Endometrium (tissue), 2 donors: Measurements from ENCODE around the gene MCHR1.
A peak's percentile ranks its signal among the peaks of the same experiment; 100 is the strongest.
"Not testable (repeated sequence)": the region's sequence is repeated elsewhere in the genome, so short reads cannot be mapped to it uniquely, and the experiment has no call there.

Source experiments
- FAIRE-seq: peaks from 2 replicates; lab custom pipeline; 2012; peaks lifted over from hg19 to GRCh38; lab: Jason Lieb, UNC
- donor health status: control.
- donor health status: control.

The MCHR1 gene, protein sequence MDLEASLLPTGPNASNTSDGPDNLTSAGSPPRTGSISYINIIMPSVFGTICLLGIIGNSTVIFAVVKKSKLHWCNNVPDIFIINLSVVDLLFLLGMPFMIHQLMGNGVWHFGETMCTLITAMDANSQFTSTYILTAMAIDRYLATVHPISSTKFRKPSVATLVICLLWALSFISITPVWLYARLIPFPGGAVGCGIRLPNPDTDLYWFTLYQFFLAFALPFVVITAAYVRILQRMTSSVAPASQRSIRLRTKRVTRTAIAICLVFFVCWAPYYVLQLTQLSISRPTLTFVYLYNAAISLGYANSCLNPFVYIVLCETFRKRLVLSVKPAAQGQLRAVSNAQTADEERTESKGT

DNA sequence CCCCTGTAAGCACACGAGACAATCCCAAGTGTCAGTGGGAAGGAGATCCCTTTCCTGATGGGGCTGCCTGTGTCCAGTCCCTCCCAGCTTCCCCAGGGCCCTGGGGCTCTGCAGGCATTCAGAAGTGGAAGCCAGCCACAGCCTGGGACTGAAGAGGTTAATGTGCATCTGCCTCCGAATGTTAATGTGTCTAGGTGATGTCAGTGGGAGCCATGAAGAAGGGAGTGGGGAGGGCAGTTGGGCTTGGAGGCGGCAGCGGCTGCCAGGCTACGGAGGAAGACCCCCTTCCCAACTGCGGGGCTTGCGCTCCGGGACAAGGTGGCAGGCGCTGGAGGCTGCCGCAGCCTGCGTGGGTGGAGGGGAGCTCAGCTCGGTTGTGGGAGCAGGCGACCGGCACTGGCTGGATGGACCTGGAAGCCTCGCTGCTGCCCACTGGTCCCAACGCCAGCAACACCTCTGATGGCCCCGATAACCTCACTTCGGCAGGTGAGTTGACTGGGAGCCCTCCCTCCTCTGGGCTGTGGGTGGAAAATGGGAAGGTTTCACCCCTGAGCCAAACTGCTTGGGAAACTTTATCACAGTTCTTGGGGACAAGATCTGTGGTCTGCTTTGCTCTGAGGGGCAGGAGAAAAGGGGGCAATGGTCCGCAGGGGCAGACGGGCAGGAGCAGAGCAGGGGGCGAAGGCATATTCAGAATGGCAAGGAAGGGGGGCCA lies at the start of gene MCHR1:
MCHR1 (plus strand) TSS at position 236 of the 715 bp plus-strand sequence; CDS start at position 405, 169 bp downstream.
- no peak for FAIRE-seq

DNA sequence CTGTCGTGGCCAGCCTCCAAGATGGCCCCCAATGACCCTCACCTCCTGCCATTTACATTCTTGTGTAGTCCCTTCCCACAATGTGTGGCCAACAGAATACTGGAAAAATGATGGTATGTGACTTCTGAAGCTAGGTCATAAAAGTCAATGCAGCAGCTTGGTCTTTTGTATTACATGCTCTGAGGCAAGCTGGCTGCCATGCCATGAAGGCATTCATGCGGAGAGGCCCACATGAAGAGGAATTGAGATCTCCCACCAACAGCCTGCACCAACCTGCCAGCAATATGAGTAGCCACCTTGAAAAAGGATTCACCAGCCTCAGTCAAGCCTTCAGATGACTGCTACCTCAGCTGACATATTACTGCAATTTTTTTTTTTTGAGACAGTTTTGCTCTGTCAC lies 47.4 kb upstream of the MCHR1 start:
- FAIRE-seq = no peak

DNA sequence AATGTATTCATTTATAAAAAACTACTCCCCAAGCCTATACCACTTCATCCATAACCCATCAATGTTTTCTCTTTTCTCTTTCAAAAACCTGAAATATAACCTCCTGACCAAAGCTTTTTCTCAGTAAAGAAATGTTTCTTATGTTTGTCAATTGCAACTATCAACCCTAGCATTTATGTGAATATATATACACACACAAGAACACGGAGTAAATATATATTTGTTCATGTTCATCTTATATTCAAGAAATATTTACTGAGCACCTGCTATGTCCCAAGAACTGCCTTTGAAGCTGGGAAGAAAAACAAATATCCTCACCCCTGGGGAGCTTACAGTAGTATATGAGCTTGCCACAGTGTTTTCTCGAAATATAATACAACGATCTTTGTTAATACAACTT lies 46.2 kb upstream of the MCHR1 start:
- FAIRE-seq = no peak

DNA sequence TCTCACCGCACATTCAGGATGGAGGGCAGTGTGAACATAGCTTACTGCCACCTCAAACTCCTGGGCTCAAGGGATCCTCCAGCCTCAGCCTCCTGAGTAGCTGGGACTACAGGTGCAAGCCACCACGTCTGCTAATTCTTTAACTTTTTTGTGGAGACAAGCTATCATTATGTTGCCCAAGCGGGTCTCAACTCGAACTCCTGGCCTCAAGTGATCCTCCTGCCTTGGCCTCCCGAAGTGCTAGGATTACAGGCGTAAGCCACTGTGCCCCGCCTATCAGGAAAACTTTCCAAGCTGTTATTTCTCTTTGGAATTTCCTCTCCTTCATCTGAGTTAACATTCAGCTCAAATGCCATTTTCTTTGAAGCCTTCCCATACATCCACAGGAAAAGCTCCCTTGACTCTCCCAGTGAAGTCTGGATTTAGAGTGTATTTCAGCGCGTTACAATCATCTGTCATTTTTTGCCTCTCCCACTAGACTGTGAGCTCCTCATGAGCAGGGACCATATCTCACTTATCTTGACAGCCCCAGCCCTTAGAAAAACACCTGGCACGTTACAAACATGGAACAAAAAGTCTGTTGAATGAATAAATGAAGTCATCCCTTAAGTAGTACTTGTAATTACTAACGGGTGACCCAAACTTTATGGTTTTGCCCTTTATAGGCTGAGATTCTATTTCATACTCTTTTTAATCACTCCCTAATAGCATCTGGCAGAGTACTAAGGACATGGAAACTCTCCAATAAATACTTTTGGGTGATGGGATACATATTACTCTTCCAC lies 45.0 kb upstream of the MCHR1 start:
- FAIRE-seq = no peak

DNA sequence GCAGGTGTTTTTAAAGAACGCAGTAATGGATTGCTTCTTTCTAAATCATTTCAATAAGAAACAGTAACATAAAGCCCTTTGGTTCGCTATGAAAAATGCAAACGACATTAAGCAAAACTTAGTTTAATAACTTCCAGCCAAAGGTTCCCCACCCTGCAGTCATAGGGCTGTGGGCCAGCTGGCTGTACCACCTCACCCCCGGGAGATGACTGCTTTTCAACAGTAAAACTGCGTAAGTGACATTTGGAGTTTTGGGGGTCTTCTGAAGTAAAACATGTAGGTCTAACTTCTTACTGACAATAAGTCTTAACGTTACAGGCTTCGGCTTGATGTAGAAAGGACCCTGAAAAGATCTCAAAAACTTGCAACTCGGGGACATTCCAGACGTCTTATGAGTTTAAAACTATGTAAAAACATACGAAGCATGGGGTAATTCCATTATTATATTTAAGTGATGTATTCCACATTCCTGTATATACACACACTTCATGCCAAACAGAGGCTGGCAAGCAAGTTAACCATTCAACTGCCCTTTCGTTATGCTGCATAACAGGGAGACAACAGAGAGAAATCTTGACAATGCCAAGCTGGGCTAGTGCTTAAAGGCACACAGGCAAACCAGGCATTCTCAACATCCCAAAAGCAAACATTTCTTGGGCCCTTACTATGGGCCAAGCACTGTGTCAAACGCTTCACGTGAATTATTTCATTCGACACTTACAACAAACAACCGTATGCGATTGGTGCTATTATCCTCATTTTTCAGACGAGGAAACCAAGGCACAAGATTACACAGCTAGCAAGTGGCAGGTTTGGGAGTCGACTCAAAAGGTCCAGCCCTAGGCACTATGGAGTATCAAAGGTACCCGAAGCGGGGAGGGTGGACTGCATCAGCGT lies 44.0 kb upstream of the MCHR1 start:
- no peak for FAIRE-seq

DNA sequence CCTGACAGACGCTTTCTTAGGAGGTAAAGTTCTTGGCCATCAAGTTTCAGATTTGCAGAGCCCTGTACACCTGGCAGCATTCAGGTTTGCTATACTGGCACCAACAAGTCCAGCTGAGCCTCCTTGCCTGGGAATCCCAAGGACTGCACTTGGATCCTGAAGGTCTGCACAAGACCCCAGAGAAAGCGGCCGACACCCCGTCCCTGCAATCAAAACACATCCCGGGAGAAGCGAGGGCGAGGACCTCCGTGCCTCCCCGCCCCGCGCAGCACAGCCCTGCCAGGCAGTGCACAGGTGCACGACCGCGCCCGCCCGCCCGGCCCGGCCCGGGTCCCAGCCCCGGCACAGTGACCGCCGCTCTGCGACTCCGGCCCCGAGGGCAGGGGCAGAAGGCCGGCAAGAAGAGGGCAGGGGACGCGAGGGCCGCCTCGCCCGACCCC lies 43.3 kb upstream of the MCHR1 start:
- no peak for FAIRE-seq

DNA sequence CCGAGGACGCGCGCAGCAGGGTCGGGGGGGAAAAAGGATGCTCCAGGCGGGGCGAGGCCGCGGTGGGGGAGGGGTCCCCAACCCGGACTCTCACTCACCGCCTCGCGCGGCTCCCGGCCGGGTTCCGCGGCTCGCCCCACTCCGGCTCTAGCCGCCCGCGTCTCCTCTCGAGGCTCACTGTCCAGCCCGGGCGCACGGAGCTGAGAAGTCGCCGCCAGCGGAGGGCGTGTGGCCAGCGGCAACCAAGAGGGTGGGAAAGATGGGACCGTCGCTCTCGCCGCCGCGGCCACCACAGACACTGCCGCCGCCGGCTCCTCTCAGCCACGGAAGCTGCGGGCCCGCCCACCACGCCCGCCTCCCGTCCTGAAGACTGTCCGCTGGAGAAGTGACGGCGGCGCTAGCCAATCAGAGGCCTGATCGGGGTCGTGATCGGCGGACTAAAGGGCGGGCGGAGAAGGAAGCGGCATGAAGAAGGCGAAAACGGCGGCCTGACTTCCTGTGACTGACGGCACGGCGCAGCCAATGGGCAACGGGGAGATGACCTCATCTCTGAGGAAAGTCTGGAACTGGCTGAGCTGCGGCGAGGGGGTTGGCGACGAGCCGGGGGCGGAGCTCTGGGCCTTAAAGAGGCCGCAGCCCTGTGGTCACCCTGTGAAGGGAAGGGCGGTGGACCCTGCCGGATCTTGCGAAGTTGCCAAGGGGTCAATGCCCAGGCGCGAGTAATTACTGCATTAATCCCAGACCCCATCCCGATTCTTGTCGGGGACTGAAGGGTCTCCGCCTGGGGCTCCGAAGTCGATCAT lies 42.7 kb upstream of the MCHR1 start, which contains the start of gene MRTFA:
MRTFA (minus strand) TSS at position 340 of the 803 bp plus-strand sequence.
- peak; percentile 99 for FAIRE-seq

DNA sequence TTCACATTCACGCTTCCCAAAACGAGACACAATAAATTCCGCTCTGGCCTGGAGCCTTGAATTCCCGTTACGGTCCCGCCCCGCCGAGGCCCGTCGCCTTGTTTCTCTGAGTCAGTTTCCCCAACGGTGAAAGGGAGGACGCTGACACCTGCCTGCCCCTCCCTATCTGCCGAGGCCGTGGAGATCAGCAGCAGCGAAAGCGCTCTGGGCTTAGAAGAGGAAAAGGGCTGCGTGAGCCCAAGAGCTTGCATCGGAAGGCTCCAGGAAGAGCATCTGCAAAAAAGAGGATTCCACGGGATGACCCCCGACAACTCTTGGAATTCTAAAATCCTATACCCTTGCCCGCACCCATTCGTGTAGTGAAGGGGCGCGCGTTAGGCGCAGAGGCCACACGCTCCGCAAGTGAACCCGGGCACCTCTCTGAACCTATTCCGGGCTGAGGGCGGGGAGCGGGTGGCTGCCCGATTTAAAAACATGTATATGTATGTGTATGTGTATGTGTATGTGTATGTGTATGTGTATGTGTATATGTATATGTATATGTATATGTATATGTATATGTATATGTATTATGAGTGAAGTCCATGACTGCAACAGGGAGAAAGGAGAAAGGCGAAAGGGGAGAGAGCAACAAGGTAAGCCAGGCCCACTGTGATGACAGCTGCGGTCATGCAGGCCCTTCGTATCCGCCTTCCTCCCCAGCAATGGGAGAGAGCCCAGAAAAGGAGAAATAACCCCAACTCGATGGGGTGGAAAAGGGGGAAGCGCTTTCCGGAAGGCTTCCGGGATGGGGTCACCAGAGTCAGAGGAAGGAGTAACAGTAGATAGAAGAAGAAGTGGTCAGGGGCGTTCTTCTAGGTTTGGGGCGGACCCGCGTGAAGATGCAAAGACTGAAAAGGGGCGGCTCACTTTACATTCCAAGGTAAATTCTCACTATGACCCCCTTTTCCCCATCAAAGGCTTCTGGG lies 41.8 kb upstream of the MCHR1 start:
- no peak for FAIRE-seq

DNA sequence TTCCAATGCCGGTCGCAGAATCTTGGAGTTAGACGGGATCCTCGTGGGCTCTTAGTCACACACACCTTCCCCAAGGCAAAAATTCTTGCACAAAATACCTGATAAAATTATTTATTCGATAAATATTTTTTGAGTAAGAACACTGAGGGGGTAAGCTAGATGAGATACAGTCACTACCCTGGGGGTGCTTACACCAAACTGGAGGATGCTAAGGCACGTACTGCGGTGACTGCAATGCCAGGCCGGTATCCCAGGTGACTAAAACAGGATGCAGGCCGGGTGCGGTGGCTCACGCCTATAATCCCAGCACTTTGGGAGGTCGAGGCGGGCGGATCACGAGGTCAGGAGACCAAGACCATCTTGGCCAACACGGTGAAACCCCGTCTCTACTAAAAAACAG lies 41.0 kb upstream of the MCHR1 start:
- no peak for FAIRE-seq

DNA sequence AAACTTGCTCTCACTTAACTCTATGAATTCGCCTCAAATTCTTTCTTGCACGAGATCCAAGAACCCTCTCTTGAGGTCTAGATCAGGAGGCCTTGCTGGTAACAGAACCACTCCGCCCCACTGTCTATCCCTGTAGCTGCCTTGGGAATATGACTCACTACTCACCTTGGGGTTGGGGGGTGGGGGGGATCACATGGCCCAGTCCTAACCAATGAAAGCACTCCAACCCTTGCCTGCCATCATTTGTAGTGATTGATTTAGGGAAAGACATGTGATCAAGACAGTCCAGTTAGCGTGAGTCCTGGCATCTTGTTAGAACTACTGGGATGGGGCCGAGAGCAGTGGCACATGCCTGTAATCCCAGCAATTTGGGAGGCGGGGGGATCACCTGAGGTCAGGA lies 38.0 kb upstream of the MCHR1 start:
- FAIRE-seq = no peak

DNA sequence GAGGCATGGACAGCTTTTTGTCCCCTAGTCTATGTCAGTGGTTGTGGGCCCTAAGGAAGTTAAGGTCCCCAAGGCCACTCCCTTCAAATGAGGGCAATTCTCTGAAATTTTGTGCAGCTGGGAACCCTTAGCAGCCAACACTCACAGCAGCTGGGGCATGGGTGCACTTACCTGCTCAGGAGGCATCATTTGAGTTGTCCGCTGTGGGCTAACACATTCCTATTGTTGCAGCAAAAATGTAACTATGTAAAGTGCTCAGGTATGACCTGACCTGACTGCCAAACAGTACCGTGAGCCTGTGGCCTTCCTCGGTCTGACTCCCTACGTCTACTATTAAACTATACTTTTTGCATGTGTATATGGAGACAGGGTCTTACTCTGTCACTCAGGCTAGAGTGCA lies 37.0 kb upstream of the MCHR1 start:
- FAIRE-seq = no peak

DNA sequence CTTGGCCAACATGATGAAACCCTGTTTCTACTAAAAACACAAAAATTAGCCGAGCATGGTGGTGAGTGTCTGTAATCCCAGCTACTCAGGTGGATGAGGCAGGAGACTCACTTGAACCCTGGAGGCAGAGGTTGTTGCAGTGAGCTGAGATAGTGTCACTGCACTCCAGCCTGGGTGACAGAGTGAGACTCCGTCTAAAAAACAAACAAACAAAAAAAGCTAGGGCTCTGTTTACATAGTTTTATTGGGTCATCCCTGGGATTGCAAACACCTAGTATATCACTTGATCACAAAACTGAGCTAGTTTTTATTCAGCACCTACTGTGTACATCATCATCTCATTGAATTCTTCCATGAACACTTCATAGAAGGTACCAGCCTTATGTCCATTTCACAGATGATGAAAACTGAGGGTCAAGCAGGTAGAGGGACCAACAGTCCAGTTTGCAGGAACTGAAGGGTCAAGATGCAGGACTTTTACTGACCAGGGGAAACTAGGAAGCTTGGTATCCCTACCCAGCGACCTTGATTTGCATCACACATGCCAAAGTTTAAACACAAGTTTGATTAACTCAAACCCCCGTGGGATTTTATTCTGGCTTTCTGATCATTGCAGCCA lies 33.6 kb upstream of the MCHR1 start:
- FAIRE-seq = no peak

DNA sequence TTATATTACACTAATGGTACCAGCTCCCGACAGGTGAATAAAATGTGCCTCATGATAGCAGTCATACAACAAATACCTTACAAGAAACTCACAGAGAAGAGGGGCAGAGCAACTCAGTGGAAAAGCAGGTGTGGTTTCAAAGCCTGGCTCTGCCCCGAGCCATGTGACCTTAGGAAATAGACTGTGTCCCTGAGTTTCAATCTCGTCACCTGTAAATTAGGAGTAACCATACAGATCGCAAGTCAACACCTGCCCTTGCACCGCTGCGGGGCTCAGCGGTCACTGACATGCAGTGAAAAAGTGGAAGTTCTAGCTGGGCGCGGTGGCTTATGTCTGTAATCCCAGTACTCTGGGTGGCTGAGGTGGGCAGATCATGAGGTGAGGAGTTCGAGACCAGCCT lies 30.9 kb upstream of the MCHR1 start:
- no peak for FAIRE-seq

DNA sequence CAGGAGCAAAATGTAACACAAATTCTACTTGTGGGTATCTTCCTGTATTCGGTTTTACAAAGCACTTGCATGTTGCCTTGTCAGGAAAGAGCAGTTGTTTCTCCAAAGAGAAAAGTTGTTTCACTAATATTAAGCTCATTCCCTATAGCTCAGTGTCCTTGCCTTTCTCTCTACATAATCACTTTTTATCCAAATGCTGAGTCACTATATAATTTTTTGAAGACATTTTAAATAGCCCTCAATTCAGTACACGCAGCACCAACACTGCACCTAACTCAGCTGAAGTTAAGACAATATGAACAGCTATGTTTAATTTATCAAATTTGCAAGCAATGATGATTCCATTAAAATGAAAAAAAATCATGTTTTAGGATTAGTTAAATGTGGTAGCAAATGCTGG lies 28.2 kb upstream of the MCHR1 start:
- FAIRE-seq = no peak

DNA sequence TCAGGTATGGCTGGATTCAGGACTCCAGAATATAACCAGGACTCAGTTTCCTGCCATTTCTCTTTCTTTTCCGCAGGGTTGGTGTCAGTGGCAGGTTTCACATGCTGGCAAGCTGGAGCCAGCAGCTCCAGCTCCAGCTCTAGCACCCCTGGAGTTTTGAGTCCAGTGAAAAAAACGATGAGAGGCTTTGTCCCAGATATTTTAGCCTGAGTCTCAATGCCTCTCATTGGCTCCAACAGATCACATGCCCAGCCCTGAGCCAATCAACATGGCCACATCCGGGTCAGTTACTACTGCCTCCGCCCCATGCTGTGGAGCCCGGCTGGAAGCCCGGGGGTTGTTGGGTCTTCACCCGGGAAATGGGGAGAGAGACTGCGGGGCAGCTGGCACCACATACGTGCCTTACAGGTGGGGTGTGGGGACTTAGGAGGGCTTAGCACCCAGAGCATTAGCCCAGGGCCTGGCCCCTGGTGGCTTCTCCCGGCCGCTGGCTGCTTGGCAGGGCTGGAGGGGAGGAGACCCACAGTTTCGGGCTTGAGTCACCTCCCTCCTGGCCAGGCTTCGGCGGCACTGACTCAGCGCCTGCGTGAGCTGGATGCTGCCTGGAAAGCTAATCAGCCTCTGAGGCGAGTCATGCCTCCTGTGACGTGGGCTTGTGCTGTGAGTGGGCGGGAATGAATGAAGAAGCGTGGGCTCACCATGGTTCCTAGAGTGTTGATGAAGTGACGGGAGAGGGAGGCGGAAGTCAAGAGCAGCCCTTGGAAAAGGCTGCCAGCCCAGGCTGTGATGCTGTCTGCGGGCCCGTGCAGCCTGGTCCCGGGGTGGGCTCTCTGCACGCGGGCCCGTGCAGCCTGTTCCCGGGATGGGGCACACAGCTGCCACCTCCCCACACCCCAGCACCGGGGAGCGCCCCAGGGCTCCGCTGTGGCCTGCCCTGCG lies 27.5 kb upstream of the MCHR1 start:
- peak; percentile 43 for FAIRE-seq

DNA sequence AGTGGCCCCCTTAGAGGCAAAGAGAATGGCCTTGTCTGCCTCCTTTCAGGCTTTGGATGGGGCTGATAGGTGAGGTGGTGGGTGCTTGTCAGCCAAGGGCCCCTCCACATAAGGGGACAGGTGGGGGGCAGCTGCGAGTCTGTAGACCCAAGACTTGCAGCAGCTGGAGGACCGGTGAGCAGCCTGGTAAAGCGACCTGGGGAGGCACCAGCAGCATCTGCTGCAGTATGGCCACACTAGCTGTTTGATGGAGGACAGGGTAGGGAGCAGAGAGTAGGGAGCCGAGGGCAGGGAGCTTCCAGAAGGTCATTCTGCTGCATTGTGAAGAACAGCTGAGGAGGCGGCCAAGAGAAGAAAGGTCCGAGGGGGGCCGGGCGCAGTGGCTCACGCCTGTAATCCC lies 25.9 kb upstream of the MCHR1 start:
- FAIRE-seq = no peak

DNA sequence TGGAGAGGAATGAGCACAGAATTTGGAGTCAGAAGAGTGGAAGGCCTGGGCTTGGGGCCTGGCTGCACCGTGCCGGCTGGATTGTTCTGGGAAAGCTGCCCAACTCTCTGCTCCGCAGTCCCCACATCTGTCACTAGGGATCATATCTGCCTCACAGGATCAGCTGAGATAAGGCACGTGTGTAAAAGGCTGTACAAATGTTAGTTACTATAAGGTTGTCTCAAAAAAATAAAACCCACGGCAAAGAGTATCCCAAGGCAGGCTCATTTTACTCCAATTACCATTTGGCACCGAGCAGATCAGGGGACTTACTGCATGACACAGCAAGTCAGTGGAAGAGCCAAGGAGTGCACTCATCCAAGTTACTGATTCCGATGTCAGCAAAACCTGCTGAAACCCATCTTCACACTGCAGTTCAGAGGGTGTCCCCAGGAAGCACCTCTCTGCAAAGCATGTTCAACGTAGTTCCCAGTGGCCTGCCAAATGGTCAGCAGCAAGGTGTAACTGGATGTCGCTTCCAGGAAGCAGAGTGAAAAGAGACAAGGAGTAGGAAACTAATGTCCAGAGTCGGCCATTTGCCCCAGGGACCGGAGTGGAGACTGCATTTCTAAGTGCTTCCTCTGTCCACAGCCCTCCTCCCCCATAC lies 24.6 kb upstream of the MCHR1 start:
- FAIRE-seq = no peak

DNA sequence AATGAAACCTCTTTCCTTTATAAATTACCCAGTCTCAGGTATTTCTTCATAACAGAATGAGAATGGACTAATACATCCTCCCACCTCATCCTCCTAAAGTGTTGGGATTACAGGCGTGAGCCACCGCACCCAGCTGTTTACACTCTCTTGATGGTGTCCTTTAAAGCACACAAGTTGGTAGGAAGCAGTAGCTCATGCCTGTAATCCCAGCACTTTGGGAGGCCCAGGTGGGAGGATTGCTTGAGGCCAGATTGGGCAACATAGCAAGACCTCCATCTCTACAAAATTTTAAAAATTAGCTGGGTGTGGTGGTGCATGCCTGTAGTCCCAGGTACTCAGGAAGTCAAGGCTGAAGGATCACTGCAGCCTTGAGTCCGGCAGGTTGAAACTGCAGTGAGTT lies 23.3 kb upstream of the MCHR1 start:
- FAIRE-seq = not testable (repeated sequence)
